Ammon's horn (tissue), 1 donor: Measurements from ENCODE around the gene ALLC.

Source experiments
- DNase-seq: peaks from one replicate; pipeline ENCODE4 v3.0.0-alpha.2; 2016; ENCODE audit warnings: low spot score

ALLC gene

DNA sequence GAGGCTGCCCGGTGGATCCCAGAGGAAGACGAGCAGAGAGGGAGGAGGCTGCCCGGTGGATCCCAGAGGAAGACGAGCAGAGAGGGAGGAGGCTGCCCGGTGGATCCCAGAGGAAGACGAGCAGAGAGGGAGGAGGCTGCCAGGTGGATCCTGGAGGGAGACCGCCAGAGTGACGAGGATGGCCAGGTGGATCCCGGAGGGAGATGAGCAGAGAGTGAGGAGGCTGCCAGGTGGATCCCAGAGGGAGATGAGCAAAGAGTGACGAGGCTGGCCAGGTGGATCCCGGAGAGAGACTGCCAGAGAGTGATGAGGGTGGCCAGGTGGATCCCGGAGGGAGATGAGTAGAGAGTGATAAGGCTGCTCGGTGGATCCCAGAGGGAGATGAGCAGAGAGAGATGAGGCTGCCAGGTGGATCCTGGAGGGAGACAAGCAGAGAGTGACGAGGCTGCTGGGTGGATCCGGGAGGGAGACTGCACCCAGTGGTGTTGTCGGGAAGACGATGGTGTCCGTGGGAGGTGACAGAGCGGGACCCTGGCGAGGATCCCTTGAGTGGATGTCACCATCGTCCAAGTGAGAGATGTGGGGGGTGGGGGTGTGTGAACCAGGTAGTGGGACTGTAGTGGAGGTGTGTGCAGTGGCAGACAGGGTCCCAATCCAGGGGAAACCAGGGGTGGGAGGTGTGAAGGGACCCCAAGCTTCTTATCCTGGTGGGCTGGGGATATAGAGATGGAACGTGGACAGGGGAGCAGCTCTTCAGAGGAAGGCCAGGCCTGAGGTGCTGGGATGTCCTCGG, 67.7 kb downstream of the ALLC start:
- DNase-seq: no peak

DNA sequence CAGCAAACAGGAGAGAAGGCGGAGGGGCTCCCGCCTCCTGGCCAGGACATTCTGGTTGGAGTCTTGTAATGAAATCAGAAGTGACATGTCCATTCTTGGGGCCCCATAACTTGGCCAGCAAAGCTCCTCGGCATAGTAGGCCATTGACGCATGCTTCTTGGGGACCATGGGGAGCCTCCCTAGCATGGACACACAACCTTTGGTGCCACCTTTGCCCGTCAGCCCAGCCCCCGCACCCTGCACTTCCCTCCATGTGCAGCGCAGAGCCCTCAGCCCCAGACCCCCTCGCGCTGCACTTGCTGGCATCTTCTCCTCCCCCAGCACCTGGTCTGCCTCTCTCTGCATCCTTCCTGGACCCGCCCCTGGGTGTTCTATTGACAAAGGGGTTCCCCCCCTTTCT, 68.5 kb downstream of the ALLC start:
- DNase-seq: no peak

DNA sequence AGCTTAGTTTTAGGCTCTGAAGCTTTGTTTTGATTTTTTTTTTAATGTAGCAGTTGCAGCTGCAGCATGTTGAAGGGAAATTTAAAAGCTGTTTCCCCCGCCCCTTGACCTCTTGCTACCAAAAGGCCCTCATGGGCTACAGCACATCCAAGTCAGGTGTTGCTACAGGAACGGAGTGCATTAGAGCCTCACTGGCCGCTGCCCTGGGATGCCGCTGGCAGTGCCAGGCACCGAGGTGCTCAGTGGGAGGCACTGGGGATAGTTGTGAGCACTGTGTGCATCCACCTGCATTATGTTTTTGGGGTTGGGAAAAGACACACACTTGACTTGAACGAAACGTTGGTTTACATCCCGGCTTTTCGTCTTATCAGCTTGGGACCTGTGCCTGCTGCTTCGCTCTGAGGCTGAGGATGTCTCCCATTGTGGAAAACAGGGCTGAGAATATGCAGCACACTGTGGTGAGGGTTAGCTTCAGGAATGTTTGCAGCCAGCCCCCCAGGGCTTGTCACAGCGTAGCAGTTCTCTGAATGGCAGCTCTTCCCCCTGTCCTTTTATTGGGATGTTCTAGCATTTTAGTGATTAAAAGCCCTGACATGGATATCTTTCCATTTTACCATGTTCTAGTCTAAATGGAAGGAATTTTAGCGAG, 69.5 kb downstream of the ALLC start:
- no peak for DNase-seq

DNA sequence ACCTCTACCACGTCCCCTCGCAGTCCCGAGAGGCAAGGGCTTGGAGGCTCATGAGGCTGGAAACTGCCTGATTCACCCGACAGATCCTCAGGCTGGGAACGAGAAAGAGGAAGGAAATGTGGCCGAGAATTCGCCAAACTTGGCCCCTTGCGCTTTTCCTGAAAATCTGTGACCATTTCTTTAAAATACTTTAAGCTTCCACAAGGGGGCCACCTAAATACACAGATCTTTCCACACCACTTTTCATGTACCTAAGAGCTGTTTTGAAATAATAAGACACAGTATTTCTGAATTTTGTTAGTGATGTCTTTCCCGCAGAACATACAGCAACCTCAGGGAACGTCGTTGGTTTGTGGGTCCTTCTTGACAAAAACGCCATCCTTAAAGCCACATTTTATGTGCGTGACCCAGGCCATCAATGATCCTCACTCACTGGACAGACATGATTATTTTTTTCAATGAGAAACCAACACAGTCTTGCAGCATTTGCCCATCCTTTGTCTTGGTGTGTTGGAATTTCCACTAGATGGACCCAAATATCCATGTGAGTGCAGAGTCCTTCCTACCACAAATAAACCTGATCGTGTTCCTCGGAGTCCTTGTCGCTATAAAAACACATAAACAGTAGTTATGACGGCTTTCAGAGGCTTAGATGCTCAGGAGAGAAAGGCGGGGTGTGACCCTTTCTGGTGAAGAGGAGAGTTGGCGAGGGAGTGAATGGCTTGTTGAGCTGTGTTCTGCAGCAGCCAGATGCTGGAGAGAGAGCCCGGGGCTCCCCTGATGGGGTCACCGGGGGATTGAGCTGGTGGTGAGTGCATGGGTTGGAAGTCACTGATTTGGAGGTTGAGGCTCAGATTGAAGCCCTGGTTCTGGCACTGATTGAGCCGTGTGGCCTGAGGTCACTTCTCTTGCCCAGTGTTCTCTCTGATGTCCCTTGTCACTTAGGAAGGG, 70.4 kb downstream of the ALLC start:
- peak; percentile 39 for DNase-seq

- DNase-seq: no peak
These were observed 71.1 kb downstream of the ALLC start for GRCh38 chr2:3729055-3729448.

DNA sequence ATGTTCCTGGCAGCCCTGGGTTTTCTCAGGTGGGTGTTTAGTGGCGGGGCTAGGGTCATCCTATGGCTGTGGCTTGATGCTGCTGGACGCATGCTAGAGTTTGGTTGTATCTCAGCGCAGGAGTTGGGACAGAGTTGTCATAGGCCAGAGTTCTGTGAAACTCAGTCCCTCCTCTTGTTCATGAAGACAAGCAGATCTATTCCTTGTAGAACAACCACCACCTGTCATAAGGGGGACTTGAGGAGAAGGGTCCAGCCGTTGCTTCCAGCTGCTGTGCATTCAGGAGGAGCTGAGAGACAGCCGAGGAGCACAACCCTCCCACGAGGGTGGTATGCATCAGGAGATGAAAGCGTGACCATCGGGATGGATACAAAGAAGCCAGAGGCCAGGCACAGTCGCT, 71.8 kb downstream of the ALLC start:
- DNase-seq: no peak

DNA sequence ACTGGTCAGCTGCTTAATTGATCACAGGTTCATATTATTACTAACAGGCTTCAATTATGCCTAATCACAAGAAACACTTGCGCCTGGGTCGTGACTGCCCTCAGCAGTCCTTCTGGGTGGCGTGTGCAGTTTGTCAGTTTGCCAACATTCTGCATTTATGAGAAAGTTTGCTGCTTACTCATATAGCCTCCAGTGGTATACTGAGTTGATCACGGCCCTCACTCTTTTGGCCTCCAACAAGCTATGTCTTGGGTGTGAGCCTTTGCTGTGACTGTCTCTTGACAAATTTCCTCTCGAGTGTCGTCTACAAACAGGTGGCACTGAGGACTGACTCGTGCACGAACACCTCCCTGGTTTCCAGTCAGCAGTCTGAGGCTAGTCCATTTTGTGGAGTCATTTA, 72.6 kb downstream of the ALLC start:
- no peak for DNase-seq

GRCh38 chr2:3731829-3732228, 73.8 kb downstream of the ALLC start:
- DNase-seq: no peak

DNA sequence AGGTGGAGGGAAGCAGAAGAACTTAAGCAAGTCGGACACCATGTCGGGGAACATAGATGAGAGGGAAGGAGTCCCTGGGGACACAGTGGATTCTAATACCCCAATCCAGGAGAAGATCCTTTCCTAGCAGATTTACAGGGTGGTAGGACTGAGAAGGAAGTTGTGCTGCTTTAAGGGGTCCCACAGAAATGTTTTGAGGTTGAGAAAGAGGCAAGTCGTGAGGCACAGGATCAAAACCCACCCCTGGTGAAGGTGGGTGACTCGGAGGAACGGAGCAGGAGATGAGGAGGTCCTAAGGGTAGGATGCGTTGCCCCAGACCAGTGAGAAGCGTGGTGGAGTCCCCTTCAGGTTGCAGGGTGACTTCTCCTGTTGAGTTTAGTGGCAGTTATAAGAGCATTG, 78.1 kb downstream of the ALLC start:
- DNase-seq: no peak

DNA sequence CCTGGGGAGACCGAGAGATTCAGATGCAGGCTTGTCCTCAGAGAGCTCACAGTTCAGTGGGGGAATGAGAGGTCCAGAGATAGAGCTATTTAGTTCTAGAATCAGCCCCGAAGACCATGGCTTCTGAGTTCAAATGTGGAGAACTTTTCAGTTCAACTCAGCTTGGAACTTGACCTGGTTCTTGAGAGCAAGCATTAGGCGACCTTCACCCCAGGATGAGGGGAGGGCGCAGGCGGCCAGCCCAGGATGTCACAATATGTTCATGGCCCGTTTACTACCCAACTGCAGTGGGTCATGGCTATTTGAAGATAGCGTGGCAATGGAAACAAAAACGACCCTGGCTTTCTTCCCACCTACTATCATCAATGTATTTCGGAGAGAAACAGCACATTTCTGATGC, 79.1 kb downstream of the ALLC start:
- DNase-seq: no peak

- DNase-seq: no peak
These were observed 80.5 kb downstream of the ALLC start for GRCh38 chr2:3738454-3738853.

- DNase-seq: no peak
These were observed 81.3 kb downstream of the ALLC start for GRCh38 chr2:3739313-3739712.

- DNase-seq: no peak
These were observed 83.4 kb downstream of the ALLC start for GRCh38 chr2:3741396-3741795.

GRCh38 chr2:3741867-3742602, 84.0 kb downstream of the ALLC start:
- DNase-seq: no peak

- DNase-seq: no peak
These were observed 84.9 kb downstream of the ALLC start for GRCh38 chr2:3742743-3743508.

GRCh38 chr2:3743951-3744555, 86.1 kb downstream of the ALLC start:
- DNase-seq: no peak

DNA sequence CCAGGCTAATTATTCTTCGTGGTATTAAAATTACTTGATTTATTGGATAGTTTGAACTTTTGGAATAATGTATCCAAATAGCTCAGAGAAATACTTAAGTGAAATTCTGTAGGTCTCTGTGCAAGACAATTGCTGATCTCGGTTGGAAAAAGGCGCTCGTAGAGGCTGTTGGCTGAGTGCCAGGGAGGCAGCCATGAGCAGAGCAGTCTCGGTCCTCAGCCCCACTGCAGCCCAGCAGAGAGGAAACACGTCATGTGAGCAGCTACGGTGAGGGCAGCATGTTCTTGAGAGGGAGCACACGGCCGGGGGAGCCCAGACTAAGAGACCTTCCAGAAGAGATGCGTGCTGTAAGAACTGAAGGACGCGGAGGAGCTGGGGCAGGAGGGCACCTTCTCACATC, 87.9 kb downstream of the ALLC start:
- no peak for DNase-seq

GRCh38 chr2:3747032-3747654, 89.1 kb downstream of the ALLC start:
- DNase-seq: no peak

DNA sequence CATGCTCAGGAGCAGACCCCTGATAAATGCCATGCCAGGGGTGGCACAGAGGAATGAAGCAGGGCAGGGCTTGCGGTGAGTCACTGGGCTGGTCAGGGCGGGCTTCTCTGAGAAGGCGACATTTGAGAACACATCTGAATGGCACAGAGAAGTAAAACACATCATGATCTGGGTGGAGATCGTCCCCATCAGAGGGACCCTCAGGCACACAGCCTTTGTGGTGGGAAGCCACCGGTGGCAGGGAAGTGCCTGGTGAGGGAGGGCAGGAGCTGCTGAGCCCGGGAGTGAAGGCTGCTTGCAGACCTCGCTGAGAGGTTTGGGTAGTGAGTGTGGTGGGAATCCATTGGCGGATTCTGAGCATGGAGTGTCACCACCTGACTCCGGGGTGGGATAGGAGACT, 89.8 kb downstream of the ALLC start:
- no peak for DNase-seq

DNA sequence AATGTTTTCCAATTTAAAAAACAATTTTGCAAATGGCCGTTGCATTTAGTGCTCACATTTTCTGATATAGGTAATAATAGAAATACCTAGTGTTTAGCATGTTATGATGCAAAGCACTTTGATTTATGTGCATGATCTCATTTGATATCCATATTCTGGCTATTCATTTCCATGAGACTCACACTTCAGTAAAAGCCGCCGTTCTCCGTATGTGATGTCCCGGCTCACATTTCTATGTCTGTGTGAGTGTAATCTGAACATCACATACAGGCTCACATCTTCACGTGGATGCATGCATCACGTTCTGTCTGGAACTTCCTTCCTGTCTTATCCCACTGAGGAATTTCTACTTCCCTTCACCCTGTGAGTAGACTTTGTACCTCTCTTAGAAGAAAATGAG, 91.2 kb downstream of the ALLC start:
- no peak for DNase-seq
